GM21528 (cell line): ENCODE measurements around the gene PHLDB2.

Source experiments
- ATAC-seq: cut with Tn5 transposase; IDR thresholded peaks from one replicate; pipeline ENCODE4 v1.9.1; 2021; ENCODE audit warnings: mild to moderate bottlenecking, moderate library complexity; ENCODE audit not compliant: unreplicated experiment, low FRiP score

The PHLDB2 gene

DNA sequence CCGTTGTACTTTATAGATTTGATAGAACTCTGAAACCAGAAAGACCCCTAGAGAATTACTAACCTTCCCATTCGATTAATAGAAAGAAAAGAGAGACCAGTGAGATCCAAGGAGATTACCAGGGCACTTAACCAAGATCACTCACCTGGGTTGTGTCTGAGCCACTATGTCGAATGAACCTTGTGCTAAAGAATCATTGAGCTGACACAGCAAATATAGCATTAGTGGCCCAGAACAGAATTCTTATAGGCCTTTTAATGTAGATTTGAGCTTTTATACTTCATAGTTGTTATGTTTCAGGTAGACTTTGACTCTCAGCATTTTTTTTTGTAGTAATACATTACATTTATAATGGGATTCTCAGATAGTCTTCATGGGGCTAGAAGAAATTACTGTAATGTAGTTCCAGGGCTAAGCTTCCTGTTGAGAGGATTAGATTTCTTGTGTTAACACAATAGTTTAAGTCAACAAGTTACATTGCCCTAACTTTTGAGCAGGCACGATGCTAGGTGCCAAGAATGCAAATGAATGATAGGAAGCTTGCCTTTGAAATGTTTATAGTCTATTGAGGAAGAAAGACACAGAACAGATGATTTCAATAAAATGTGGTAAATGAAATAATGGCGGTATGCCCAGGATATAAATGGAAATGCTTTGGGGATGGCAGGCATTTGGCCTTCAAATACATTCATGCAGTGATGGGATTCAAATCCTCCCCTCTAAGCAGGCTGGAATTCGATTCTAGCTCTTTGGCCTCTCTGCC is 95.3 kb downstream of the PHLDB2 start:
- no peak for ATAC-seq

DNA sequence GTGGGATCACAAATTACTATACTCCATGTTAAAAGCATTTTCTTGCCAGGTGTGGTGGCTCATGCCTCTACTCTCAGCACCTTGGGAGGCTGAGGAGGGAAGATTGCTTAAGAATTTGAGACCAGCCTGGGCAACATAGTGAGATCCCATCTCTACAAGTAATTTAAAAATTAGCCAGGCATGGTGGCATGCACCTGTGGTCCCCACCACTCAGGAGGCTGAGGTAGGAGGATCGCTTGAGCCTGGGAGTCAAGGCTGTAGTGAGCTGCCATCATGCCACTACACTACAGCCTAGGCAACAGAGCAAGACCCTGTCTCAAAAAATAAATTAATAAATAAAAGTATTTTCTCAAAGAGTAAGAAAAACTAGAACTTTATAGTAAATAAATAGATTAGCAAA is 96.8 kb downstream of the PHLDB2 start:
- ATAC-seq, result no peak

DNA sequence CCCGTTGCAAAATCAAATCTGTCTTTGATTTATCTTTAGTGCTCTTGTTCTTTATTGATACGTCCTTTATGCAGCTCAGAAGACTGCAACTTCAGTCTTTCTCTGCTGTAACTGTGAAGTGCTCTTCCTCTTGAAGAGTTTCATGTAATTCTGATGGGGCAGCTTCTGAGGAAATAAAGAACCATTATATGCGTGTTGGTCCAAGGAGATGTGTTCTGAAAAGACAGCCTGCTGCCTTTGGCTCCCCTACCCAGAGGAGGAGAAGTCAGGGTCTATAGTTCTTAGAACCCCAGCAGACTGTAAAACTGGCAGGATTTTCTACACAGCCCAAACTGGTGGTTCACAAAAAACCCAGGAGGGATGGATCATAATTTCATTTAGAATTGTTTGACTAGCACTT is 97.4 kb downstream of the PHLDB2 start:
- ATAC-seq, result no peak

DNA sequence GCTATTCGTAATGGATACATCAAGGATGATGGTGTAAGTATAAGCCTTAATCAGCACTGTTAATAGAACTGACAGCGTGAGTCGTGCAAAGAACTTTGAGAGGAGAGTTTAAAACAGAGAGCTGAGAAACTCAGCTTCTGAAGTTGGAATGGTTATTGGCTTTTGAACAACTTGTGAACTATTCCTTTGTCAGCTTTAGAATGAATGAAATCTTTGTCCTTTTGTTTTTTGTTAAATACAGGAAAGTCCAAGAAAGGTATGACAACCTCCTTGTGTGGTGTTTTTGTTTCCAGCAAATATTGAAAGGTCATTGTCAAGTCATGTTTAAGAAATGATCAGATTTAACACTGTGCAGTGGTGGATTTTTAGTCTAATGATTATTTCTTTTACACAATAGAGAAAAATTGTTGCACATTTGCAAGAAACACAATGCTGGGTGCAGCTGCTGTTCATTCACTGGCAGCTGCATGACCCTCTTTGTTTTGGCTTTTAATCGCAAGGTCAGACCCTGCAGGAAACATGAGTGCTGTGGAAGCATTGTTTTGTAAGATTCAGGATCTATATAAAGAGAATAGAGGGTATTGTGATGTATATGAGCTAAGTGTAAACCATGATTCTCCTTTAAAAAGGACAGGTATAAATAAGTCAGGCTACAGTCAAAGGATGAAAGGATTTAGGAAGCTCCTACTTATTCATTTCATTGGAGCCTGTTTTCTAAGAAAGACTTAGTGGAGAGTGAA is 98.1 kb downstream of the PHLDB2 start:
- ATAC-seq, result no peak

DNA sequence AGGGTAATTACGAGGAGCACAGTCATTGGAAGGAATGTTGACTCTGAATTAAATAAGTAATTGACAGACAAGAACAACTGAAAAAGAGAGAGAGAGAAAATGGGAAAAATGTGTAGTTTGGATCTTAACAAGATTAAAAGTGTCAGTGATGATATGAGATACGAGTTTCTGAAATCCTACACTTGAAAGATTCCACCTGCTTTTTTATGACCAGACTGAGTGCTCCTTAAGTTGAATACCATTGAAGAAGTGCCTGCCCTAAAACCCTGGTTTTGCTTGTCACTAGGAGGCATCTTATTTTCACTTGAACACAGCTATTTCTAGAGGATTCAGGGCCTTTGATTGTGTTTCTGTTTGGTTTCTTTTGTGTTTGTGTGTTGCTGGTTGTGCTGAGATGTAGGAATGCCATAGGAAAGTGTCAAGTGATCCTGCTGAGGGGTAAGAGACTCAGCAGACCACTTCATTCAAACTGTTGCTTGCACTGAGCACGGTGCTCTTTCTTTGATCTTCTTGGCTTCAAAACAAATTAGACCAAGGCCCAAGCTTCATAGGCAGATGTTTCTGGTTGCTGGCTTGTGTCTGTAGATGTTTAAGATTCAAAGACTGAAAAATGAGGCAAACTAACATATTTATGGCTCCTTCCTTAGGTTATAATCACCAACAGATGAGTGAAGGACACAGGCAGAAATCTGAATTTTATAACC is 102.5 kb downstream of the PHLDB2 start:
- ATAC-seq, result no peak

DNA sequence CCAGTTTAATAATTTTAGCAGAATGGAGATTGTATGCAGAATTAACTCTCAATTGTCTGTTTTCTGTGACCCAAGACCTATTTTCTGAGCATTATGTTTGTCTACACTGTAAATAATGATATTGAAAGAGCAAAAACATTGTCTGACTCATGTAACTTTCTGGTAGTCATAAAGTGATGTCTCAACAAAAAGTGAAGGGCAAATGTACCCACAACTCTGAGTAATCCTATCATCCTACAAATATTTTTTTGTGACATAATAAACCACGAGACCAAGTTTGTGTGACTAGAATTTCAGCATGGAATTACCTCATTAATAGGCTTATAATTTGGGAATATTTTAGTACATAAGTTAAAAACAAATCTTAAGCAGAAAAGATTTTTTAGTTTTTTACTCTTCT is 104.4 kb downstream of the PHLDB2 start:
- ATAC-seq, result no peak

DNA sequence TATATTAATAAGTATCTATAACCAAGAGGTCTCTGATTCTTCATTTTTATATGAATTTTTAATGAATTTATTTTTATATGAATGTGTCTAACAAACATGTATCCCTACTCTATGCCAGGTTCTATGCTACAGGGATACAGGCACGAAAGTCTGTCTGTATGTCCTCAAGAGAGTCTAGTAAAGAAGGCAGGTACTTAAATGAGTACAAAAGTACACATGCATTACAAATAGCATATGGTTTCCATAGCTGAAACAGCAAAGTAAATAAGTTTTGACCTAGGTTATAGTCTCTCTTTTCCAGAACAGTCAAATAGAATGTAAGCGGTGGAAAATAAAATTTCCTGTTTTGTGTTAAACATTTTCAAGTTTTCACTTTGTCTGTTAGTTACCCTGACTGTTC is 106.4 kb downstream of the PHLDB2 start:
- no peak for ATAC-seq

DNA sequence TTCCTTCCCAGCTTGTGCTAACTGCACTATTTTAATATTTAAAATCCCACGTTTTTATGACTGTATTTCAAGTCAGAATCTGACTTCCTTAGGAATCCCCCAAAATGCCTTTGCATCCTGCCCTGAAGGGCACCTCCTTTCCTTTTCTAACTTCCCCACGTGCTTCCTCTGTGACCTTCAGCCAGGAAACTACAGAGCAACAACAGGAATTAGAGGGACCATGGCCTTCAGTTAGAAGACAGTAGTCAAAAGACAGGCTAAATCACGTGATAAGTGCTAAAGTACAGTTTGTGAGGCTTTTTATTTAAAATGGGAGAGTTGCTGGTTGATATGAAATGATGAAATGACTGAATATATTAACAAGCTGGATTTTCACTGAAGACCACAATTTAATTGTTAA is 108.0 kb downstream of the PHLDB2 start:
- ATAC-seq, result no peak

DNA sequence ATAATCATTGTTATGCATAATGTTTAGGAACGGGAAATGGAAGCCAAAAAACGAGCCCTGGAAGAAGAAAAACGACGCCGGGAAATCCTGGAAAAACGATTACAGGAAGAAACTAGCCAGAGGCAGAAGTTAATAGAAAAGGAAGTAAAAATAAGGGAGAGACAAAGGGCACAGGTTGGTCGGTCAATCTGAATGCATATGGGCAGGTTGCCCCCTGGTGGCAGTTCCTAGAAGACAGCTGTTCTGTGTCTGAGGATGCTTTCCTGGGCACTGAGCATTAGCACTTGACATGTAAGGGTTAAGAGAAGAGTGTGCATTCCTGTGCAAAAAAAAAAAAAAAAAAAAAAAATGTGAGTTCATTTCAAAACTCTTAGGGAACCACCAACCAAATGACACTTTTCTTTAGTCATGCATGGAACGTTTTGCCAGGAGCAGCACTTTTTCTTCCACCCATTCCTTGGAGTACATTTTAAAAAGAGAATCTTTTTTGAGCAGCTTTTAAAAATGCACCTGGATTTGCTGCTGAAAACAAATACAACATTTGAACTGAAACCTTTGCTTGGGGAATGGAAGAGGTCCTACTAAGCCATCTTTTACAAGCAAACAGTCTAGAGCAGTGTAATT is 108.7 kb downstream of the PHLDB2 start:
- peak; percentile 95 for ATAC-seq

DNA sequence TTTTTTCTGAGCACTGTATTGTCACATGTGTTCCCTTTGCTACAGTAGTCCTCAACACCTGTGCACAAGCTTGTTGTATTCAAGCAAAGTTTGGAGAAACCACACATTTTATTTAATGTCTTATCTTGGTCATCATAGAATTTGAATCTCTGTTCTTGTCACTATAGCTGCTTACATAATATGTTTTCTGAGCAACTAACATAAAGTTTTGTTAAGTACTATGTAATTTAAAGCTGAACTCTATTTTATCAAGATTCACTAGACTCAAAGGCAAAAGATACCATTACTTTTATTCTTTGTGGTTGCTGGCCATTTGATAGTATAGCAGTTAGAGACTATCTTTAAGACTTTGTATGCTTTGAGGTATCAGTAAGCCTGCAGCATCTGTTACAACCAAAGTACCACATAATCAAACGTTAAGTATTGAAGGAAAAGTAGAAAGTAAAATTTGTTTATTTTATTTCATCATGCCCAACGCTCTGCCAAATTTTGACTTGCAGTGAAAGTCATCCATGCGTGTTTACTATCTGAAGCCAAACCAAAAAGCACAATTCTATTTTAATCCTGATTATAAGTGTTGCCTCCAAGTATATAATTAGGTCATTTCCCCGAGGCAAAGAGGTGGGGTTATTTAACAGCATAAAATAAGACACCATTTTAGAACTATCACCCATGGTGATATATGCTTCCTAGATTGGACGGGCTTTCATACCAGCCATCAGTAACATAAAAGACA is 109.4 kb downstream of the PHLDB2 start:
- no peak for ATAC-seq

DNA sequence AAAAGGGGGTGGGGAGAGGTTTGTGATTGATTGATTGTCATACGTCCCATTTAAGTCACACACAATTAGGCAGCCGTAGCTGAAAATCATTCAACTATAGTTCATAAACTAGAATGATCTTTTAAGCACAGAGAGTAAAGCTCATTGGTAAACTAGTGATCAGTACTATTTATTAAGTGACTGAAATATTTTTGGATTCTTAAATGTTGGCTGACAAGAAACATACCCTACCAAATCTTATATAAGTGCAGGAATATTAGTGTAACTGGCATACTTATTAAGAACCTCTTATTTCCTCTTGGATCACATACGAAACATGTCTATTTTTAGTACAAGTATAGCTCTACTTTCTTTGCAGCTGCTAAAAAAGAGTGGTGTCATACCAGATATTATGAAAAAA is 111.3 kb downstream of the PHLDB2 start:
- ATAC-seq, result no peak

DNA sequence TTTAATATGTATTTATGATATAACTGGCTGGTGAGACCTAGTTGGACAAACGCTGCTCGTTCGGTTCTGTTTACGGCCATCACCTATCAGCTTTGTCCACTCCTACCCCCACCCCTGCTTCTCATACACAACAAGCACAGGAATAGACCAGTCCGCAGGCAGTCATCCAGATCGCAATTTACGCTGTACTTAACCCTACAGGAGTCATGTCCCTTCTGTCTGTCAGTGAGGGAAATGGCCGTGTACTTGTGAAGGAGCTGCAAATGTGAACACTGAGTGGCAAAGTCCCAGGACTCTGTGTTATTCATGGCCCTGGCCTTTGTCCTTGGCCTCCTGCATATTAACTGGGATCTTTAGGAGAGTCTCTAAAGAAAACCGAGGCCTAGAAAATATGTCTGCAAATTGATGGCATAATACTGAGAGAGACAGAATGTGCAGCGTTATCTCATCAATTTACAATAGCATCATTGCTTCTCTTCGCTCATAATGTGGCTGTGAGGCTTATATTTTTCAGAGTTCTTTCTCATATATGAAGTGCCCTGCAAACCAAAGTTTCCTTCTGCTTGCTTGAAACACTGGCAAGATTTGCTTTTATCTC is 112.6 kb downstream of the PHLDB2 start:
- ATAC-seq, result no peak

DNA sequence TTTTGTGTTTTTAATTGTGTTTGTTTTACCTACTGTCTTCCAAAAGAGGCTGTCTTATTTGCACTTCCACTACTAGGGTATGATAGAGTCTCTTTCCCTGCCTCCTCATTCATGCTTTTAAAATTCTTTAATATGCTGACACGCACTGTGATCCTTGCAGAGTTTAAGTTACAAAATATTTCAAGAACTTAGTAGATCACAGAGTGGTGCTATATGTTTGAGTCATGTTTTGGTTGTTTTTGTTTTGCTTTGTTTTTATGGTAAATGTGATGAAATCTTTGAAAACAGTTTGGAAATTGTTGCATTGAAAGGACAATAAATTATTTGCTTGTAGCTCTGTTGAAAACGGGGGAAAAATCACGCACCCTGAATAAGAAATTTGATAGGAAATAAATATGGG is 113.8 kb downstream of the PHLDB2 start:
- ATAC-seq, result no peak

DNA sequence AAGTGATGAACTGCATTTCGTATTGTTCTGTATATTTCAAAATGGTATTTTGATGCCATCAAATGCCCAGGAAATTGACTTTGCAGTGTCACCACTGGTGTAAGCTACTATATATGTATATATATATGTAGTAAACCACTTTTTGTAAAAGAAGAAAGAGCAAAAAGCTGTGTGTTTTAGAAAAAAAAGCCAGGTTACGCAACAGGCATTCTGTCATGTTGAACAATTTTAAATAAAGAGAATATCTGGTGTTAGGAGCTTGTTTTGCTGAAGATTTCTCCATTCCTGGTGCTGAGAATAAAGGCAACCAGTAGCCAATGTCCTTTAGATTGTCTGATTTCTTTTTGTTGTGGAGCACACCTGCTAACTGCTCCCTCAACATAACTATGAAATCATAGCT is 116.1 kb downstream of the PHLDB2 start:
- no peak for ATAC-seq

DNA sequence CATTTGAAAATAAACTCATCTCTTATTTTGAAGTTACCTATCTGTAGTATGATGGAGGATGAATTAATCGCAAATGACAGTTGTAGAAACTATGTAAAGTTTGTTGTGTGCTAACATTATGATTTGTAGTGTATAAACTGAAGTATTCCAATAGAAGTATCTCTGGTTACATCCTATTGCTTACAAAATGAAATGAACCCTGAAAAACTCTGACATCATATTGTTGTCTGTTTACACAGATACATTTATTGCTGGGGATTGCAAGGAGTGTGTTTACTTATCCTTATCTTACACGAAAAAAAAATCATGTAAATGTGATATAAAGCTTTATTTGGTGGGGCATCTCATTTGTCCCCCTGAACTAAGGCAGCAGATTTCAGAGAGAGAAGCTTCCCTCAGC is 117.2 kb downstream of the PHLDB2 start:
- ATAC-seq, result no peak

DNA sequence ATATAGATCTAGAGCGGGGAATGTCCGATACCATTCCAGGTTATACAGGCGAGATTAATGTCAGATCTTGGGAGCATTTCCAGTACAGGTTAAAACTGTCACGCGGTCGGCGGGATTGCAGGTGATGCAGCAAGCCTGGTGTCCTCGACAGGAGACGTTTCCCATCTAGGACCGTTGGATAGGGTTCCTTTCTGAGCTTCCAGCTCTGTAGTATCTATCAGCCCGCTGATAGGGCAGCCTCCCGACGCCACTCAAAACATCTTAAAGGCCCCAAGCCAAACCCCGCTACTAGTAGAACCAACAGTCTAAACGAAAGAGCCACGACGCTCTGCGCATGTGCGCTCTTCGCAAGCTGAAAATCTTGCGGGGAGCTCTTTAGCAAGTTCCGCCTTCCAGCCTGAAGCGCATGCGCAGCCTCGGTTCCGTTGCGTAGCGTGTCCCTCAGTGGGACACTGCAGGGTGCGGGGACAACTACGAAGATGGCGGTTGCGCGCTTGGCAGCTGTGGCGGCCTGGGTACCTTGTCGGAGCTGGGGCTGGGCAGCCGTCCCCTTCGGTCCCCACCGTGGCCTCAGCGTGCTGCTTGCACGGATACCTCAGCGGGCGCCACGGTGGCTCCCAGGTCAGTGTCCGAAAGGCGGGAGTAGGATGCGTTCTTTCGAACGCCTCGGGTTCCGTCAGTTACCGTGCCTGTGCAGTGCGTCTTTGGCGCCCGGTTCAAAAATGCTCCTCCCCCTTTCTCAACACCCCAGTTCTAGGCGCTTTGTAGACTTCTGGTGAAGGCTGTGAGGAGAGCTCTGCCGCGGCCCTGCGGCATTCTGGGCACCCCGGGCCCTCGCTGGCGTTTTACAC is 119.7 kb downstream of the PHLDB2 start, which contains the start of gene ABHD10:
ABHD10 (plus strand) TSS at position 444 of the 851 bp plus-strand sequence; CDS start at position 480, 36 bp downstream.
- peak; percentile 97 for ATAC-seq

DNA sequence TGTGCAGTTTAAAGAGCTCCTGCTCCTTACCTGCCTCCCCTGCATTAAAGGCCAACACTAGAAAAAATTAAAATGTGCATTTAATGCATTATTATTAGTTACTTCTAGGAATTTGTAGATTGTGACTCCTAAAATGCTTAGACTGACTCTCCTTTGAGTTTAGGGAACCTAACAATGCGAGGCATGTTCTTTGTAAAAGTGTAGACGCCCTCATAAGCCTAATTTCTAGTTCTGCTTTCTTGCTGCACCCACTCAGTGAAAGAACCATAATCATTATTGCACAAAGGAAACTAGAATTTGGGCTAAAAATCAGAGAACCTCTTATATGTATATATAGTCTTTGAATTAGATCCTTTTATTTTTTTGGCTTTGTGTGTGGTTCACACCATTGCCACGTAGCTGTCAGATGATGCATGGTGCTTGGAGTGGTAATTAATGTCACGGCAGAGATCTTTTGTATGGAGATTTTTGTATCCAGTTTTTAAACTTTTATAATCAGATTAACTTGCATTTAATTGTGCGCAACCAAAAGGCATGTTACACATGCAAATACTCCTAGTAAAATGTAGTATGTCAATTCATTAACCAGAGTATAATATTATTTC is 120.5 kb downstream of the PHLDB2 start:
- peak; percentile 43 for ATAC-seq

DNA sequence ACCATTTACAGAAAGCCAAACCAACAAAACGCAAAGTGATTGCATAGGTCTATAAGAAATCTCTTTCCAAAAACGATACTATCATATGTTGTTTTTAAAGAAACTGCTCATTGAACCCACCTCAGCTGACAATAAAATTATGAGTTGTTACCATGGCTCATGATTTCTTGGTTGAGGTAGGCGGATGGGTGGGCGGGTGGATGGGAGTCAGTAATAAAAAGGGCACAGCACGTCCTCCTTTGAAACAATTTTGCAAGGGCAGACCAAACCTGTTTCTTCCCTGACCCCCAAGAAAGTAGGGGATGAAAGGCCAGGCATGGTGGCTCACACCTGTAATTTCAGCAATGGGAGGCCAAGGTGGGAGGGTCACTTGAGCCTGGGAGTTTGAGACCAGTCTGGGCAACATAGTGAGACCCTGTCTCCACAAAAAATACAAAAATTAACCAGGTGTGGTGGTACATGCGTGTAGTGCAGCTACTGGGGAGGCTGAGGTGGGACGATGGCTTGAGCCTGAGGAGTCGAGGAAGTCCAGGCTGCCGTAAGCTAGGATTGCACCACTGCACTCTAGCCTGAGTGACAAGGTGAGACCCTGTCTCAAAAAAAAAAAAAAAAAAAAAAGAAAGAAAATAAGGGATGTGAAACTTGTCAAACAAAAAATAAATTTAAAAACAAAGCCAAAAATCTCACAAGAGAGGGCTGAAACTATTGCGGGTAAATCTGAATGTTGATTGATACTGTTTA is 121.8 kb downstream of the PHLDB2 start:
- ATAC-seq, result no peak
